HEK293 (cell line): ENCODE measurements around the gene ELL2.

Source experiments
- CTCF ChIA-PET: fragments of 350-600 bp; formaldehyde crosslinking; extraction: SDS; loops from one replicate; lab custom pipeline; 2021; ENCODE audit warnings: antibody characterized with exemption; lab: Yijun Ruan, JAX
- POLR2A ChIA-PET: fragments of 300-600 bp; formaldehyde crosslinking; extraction: SDS; loops from one replicate; lab custom pipeline; 2020; ENCODE audit warnings: antibody characterized with exemption, inconsistent platforms; lab: Yijun Ruan, JAX
- H3K27ac ChIP-seq: fragments of 200-500 bp; sonication (Bioruptor generic); 2 replicates; pipeline ENCODE4 v1.5.1; 2014; ENCODE audit warnings: low read depth, low read length, control low read depth, inconsistent platforms; ENCODE audit errors: extremely low read depth
- H3K36me3 ChIP-seq, 2 experiments: fragments of 200-500 bp in 1 of 2; sonication (Bioruptor generic) in 1 of 2; 1 replicate in 1 of 2; 2 replicates in 1 of 2; pipeline ENCODE4 v1.5.1; 2014 to 2017; ENCODE audit warnings: inconsistent platforms in 2 of 2, low read length in 2 of 2; ENCODE audit not compliant: control insufficient read depth in 2 of 2, insufficient read depth in 1 of 2
- H3K4me1 ChIP-seq: fragments of 200-500 bp; sonication (Bioruptor generic); 2 replicates; pipeline ENCODE4 v1.5.1; 2014; ENCODE audit warnings: mild to moderate bottlenecking, low read length, inconsistent platforms; ENCODE audit not compliant: control insufficient read depth, insufficient read depth
- H3K4me3 ChIP-seq: 2 replicates; pipeline ENCODE4 v1.5.1; 2011; ENCODE audit warnings: low read depth, mild to moderate bottlenecking, control low read depth, low read length, moderate library complexity
- H3K9me3 ChIP-seq: fragments of 200-500 bp; sonication (Bioruptor generic); 2 replicates; pipeline ENCODE4 v1.5.1; 2014; ENCODE audit warnings: low read depth, low read length, inconsistent platforms; ENCODE audit not compliant: control insufficient read depth, insufficient read depth
- KLF17 ChIP-seq: fragments of 450-650 bp; formaldehyde crosslinking; IDR thresholded peaks from 2 replicates; pipeline ENCODE4 v1.5.1; 2016; ENCODE audit warnings: missing biosample characterization, missing genetic modification characterization
- KLF8 ChIP-seq: fragments of 450-650 bp; formaldehyde crosslinking; IDR thresholded peaks from 2 replicates; pipeline ENCODE4 v1.5.1; 2016; ENCODE audit warnings: missing biosample characterization, missing genetic modification characterization
- MZF1 ChIP-seq: fragments of 450-650 bp; formaldehyde crosslinking; IDR thresholded peaks from 2 replicates; pipeline ENCODE4 v1.5.1; 2017; ENCODE audit warnings: missing biosample characterization, missing genetic modification characterization, borderline replicate concordance
- SETDB1 ChIP-seq: IDR thresholded peaks from one replicate; pipeline ENCODE4 v1.6.1; 2017; ENCODE audit warnings: mild to moderate bottlenecking, low read length, moderate library complexity, mixed read lengths; ENCODE audit not compliant: insufficient read length
- ZBTB8A ChIP-seq: fragments of 450-650 bp; formaldehyde crosslinking; IDR thresholded peaks from 2 replicates; pipeline ENCODE4 v1.5.1; 2016; ENCODE audit warnings: missing biosample characterization, missing genetic modification characterization
- ZEB2 ChIP-seq: fragments of 450-650 bp; formaldehyde crosslinking; IDR thresholded peaks from 2 replicates; pipeline ENCODE4 v1.5.1; 2016; ENCODE audit warnings: missing biosample characterization, missing genetic modification characterization
- ZFHX2 ChIP-seq: fragments of 450-650 bp; formaldehyde crosslinking; conservative IDR thresholded peaks from 2 replicates; pipeline ENCODE4 v1.5.1; 2016; ENCODE audit warnings: missing biosample characterization, missing genetic modification characterization
- ZFP37 ChIP-seq: fragments of 450-650 bp; formaldehyde crosslinking; IDR thresholded peaks from 2 replicates; pipeline ENCODE4 v1.5.1; 2016; ENCODE audit warnings: missing biosample characterization, missing genetic modification characterization
- ZFP69B ChIP-seq: fragments of 450-650 bp; formaldehyde crosslinking; IDR thresholded peaks from 2 replicates; pipeline ENCODE4 v1.5.1; 2016; ENCODE audit warnings: missing biosample characterization, missing genetic modification characterization
- ZNF146 ChIP-seq: fragments of 450-650 bp; formaldehyde crosslinking; IDR thresholded peaks from 2 replicates; pipeline ENCODE4 v1.5.1; 2016; ENCODE audit warnings: missing biosample characterization, missing genetic modification characterization
- ZNF18 ChIP-seq: fragments of 450-650 bp; formaldehyde crosslinking; IDR thresholded peaks from 2 replicates; pipeline ENCODE4 v1.5.1; 2016; ENCODE audit warnings: missing biosample characterization, missing genetic modification characterization
- ZNF23 ChIP-seq: fragments of 450-650 bp; formaldehyde crosslinking; IDR thresholded peaks from 2 replicates; pipeline ENCODE4 v1.5.1; 2016; ENCODE audit warnings: missing biosample characterization, missing genetic modification characterization, borderline replicate concordance
- ZNF302 ChIP-seq: fragments of 450-650 bp; formaldehyde crosslinking; IDR thresholded peaks from 2 replicates; pipeline ENCODE4 v1.5.1; 2016; ENCODE audit warnings: missing biosample characterization, missing genetic modification characterization, low read depth
- ZNF341 ChIP-seq: fragments of 450-650 bp; formaldehyde crosslinking; IDR thresholded peaks from 2 replicates; pipeline ENCODE4; 2016; ENCODE audit warnings: low read depth, missing biosample characterization, missing genetic modification characterization
- ZNF350 ChIP-seq: fragments of 450-650 bp; formaldehyde crosslinking; IDR thresholded peaks from 2 replicates; pipeline ENCODE4 v1.5.0; 2017; ENCODE audit warnings: missing biosample characterization, mild to moderate bottlenecking, missing genetic modification characterization
- ZNF560 ChIP-seq: fragments of 450-650 bp; formaldehyde crosslinking; IDR thresholded peaks from 2 replicates; pipeline ENCODE4 v1.5.1; 2017; ENCODE audit warnings: missing biosample characterization, missing genetic modification characterization, borderline replicate concordance
- ZNF561 ChIP-seq: fragments of 450-650 bp; IDR thresholded peaks from 2 replicates; pipeline ENCODE4 v1.5.1; 2018; ENCODE audit warnings: missing biosample characterization, missing genetic modification characterization, borderline replicate concordance
- ZNF571 ChIP-seq: fragments of 450-650 bp; formaldehyde crosslinking; IDR thresholded peaks from 2 replicates; pipeline ENCODE4 v1.5.0; 2017; ENCODE audit warnings: missing biosample characterization, missing genetic modification characterization
- ZNF624 ChIP-seq: fragments of 450-650 bp; formaldehyde crosslinking; IDR thresholded peaks from 2 replicates; pipeline ENCODE4 v1.5.1; 2017; ENCODE audit warnings: missing biosample characterization, missing genetic modification characterization
- ZNF660 ChIP-seq: fragments of 450-650 bp; IDR thresholded peaks from 2 replicates; pipeline ENCODE4 v1.5.1; 2018; ENCODE audit warnings: missing biosample characterization, mild to moderate bottlenecking, missing genetic modification characterization
- ZNF692 ChIP-seq: fragments of 450-650 bp; formaldehyde crosslinking; IDR thresholded peaks from 2 replicates; pipeline ENCODE4 v1.5.1; 2016; ENCODE audit warnings: missing biosample characterization, missing genetic modification characterization
- ZNF707 ChIP-seq: fragments of 450-650 bp; formaldehyde crosslinking; IDR thresholded peaks from 2 replicates; pipeline ENCODE4 v1.5.1; 2016; ENCODE audit warnings: missing biosample characterization, missing genetic modification characterization
- ZNF776 ChIP-seq: fragments of 450-650 bp; formaldehyde crosslinking; IDR thresholded peaks from 2 replicates; pipeline ENCODE4 v1.5.0; 2017; ENCODE audit warnings: missing biosample characterization, missing genetic modification characterization, borderline replicate concordance
- ZNF830 ChIP-seq: fragments of 450-650 bp; IDR thresholded peaks from 2 replicates; pipeline ENCODE4 v1.5.0; 2018; ENCODE audit warnings: missing biosample characterization, missing genetic modification characterization, low read depth, mild to moderate bottlenecking, moderate library complexity

ELL2 gene

GRCh38 chr5:95961617-95962474, at the start of gene ELL2 (continued):
- TF ChIP-seq ZNF692 (0 out of 2 replicates have a peak, but pooled peaks have one; percentile 10), KLF17 (tag by site-specific recombination) (peak; percentile 17), ZNF776 (no peak), SETDB1 (no peak), ZNF624 (tag by site-specific recombination) (no peak), ZNF302 (tag by site-specific recombination) (no peak), ZNF23 (tag by site-specific recombination) (no peak), MZF1 (tag by site-specific recombination) (peak; percentile 95), ZBTB8A (tag by site-specific recombination) (0 out of 2 replicates have a peak, but pooled peaks have one; percentile 42), ZNF18 (tag by site-specific recombination) (no peak), ZEB2 (tag by site-specific recombination) (peak; percentile 89), ZFP37 (tag by site-specific recombination) (peak; percentile 35; the same call in 1 of the 2 replicates), ZNF561 (tag by site-specific recombination) (peak; percentile 53; the same call in 1 of the 2 replicates), ZNF707 (tag by site-specific recombination) (no peak)

- Histone ChIP-seq H3K4me3 (no peak overlapping the region), H3K9me3 (no peaks in the 10 kb centered on the region), H3K4me1 (no peaks in the 10 kb centered on the region), H3K27ac (no peak overlapping the region), H3K36me3 (no peaks in the 10 kb centered on the region)
- CTCF ChIA-PET, result no interaction called here
- POLR2A ChIA-PET, result no interaction called here
- TF ChIP-seq ZNF830 (tag by site-specific recombination), result no peak
- no peak for TF ChIP-seq ZFP69B (tag by site-specific recombination)
- TF ChIP-seq ZNF146, result peak; percentile 65
Observed at GRCh38 chr5:96008987-96009647, 47.5 kb upstream of the ELL2 start.

- no peaks in the 10 kb centered on the region for H3K4me1 ChIP-seq
- H3K27ac ChIP-seq, result no peak overlapping the region
- H3K36me3 ChIP-seq, result no peaks in the 10 kb centered on the region
- CTCF ChIA-PET, result no interaction called here
- no peaks in the 10 kb centered on the region for H3K9me3 ChIP-seq
- POLR2A ChIA-PET, result no interaction called here
- H3K4me3 ChIP-seq, result no peak overlapping the region
- TF ChIP-seq ZNF560 (tag by site-specific recombination) (no peak), ZFHX2 (tag by site-specific recombination) (no peak), ZNF571 (tag by site-specific recombination) (no peak), ZNF660 (tag by site-specific recombination) (no peak), ZNF341 (no peak), KLF8 (tag by site-specific recombination) (no peak), ZNF350 (tag by site-specific recombination) (no peak)
Observed at GRCh38 chr5:96008487-96008886, 46.8 kb upstream of the ELL2 start.
